MM.1S (cell line): ENCODE measurements around the gene MKRN2.

Source experiments
- DNase-seq: peaks from one replicate; pipeline ENCODE4 v3.0.0-alpha.2; 2015
- H2AFZ ChIP-seq: fragments of 300-600 bp; sonication (generic); 2 replicates; pipeline ENCODE4 v1.6.0; 2016; ENCODE audit warnings: antibody characterized with exemption, low read length
- H3F3A ChIP-seq: fragments of 300-600 bp; sonication (generic); 2 replicates; pipeline ENCODE4 v1.6.1; 2016; ENCODE audit warnings: mild to moderate bottlenecking, antibody characterized with exemption, low read length, moderate library complexity, mixed read lengths; ENCODE audit not compliant: insufficient read depth
- H3K27ac ChIP-seq: fragments of 300-600 bp; sonication (generic); 2 replicates; pipeline ENCODE4 v1.5.1; 2016; ENCODE audit warnings: mild to moderate bottlenecking, low read length
- H3K27me3 ChIP-seq: fragments of 300-600 bp; sonication (generic); replicated peaks from 2 replicates; pipeline ENCODE4 v1.6.0; 2016; ENCODE audit warnings: low read length; ENCODE audit not compliant: insufficient read depth
- H3K36me3 ChIP-seq: fragments of 300-600 bp; sonication (generic); replicated peaks from 2 replicates; pipeline ENCODE4 v1.6.1; 2016; ENCODE audit warnings: mild to moderate bottlenecking, low read length, mixed read lengths; ENCODE audit not compliant: insufficient read depth
- H3K4me1 ChIP-seq: fragments of 300-600 bp; sonication (generic); 2 replicates; pipeline ENCODE4 v1.6.1; 2016; ENCODE audit warnings: low read length, mixed read lengths
- H3K4me2 ChIP-seq: fragments of 300-600 bp; sonication (generic); 2 replicates; pipeline ENCODE4 v1.6.0; 2016; ENCODE audit warnings: low read depth, low read length
- H3K4me3 ChIP-seq: fragments of 300-600 bp; sonication (generic); 2 replicates; pipeline ENCODE4 v1.5.1; 2016; ENCODE audit warnings: low read length, mixed read lengths
- H3K79me2 ChIP-seq: fragments of 300-600 bp; sonication (generic); 2 replicates; pipeline ENCODE4 v1.6.1; 2016; ENCODE audit warnings: mixed run types, low read length, mixed read lengths
- H3K9ac ChIP-seq: fragments of 300-600 bp; sonication (generic); 2 replicates; pipeline ENCODE4 v1.6.1; 2016; ENCODE audit warnings: low read length, mixed read lengths
- H3K9me2 ChIP-seq: fragments of 300-600 bp; sonication (generic); replicated peaks from 2 replicates; pipeline ENCODE4 v1.6.1; 2016; ENCODE audit warnings: mild to moderate bottlenecking, low read length, mixed read lengths; ENCODE audit not compliant: insufficient read depth
- H3K9me3 ChIP-seq: fragments of 300-600 bp; sonication (generic); replicated peaks from 2 replicates; pipeline ENCODE4 v1.6.1; 2016; ENCODE audit warnings: mild to moderate bottlenecking, low read length, mixed read lengths; ENCODE audit not compliant: insufficient read depth
- H4K20me1 ChIP-seq: fragments of 300-600 bp; sonication (generic); 2 replicates; pipeline ENCODE4 v1.6.1; 2016; ENCODE audit warnings: mild to moderate bottlenecking, low read length, moderate library complexity, mixed read lengths; ENCODE audit not compliant: insufficient read depth
- CTCF ChIP-seq: fragments of 300-600 bp; sonication (generic); IDR thresholded peaks from 2 replicates; pipeline ENCODE4 v1.5.1; 2016; ENCODE audit warnings: antibody characterized with exemption, low read length, mixed read lengths
- EZH2 ChIP-seq: fragments of 300-600 bp; sonication (generic); optimal IDR thresholded peaks from 2 replicates; pipeline ENCODE3; 2017; ENCODE audit warnings: low read depth, mild to moderate bottlenecking, antibody characterized with exemption, low read length, mixed read lengths
- EZH2phosphoT487 ChIP-seq: fragments of 300-600 bp; sonication (generic); IDR thresholded peaks from 2 replicates; pipeline ENCODE4 v1.6.1; 2018; ENCODE audit warnings: antibody characterized with exemption, low read length

Gene MKRN2

GRCh38 chr3:12545473-12545791, 11.5 kb upstream of the MKRN2 start, which contains the start of gene MKRN2OS:
MKRN2OS (minus strand) TSS chr3:12545499; CDS start chr3:12545464, 35 bp downstream.
- no peak within 1 kb of the TSS for H3K4me3 ChIP-seq
- no peaks in the 10 kb centered on the region for H4K20me1 ChIP-seq
- H3K9me3 ChIP-seq: no peaks in the 10 kb centered on the region
- no peaks in the 10 kb centered on the region for H3K27me3 ChIP-seq
- H3K79me2 ChIP-seq: no peaks in the 10 kb centered on the region
- peaks cover 7% of the 10 kb centered on the region for H3F3A ChIP-seq
- H3K4me2 ChIP-seq: no peak within 1 kb of the TSS
- DNase-seq: no peak
- H3K27ac ChIP-seq: no peak within 1 kb of the TSS
- H2AFZ ChIP-seq: no peak within 1 kb of the TSS
- no peaks in the 10 kb centered on the region; the same call in 1 of the 2 replicates for H3K36me3 ChIP-seq
- no peaks in the 10 kb centered on the region for H3K9me2 ChIP-seq
- peaks cover 15% of the 10 kb centered on the region for H3K4me1 ChIP-seq
- TF ChIP-seq EZH2 (no peak), EZH2phosphoT487 (no peak), CTCF (no peak)
- no peak within 1 kb of the TSS for H3K9ac ChIP-seq

DNA sequence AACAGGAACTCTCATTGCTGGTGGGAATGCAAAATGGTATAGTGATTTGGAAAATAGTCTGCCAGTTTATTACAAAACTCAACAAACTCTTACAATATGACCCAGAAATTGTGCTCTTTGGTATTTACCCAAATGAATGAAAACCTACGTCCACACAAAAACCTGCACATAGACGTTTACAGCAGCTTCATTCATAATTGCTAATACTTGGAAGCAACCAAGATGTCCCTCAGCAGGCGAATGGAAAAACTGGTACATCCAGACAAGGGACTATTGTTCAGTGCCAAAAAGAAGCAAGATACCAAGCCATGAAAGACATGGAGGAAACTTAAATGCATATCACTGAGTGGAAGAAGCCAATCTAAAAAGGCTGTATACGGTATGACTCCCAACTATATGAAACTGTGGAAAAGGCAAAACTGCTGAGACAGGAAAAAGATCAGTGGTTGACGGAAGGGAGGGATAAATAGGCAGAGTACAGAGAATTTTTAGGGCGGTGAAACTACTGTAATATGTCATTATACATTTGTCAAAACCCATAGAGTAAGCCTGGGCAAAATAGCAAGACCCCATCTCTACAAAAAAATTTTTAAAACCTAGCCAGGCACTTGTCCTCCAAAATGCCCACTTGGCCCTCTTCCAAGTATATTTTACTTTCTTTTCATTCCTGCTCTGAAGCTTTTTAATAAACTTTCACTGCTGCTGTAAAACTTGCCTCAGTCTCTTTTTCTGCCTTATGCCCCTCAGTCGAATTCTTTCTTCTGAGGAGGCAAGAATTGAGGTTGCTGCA, 6.7 kb upstream of the MKRN2 start:
- Histone ChIP-seq H2AFZ (no peak overlapping the region), H3K9ac (no peak overlapping the region), H3F3A (no peaks in the 10 kb centered on the region; the same call in 1 of the 2 replicates), H3K27ac (no peak overlapping the region), H3K79me2 (no peaks in the 10 kb centered on the region), H4K20me1 (no peaks in the 10 kb centered on the region), H3K27me3 (0 out of 2 replicates have a peak, but pooled peaks cover 6% of the 10 kb centered on the region), H3K4me1 (no peaks in the 10 kb centered on the region), H3K4me2 (no peak overlapping the region), H3K4me3 (no peak overlapping the region), H3K9me2 (no peaks in the 10 kb centered on the region), H3K9me3 (no peaks in the 10 kb centered on the region), H3K36me3 (no peaks in the 10 kb centered on the region)
- DNase-seq: no peak
- TF ChIP-seq EZH2phosphoT487 (no peak), EZH2 (no peak), CTCF (no peak)

GRCh38 chr3:12553921-12554391, 2.9 kb upstream of the MKRN2 start:
- DNase-seq: peak; percentile 10
- H3F3A ChIP-seq: peaks cover 7% of the 10 kb centered on the region; the same call in 1 of the 2 replicates
- 0 out of 2 replicates have a peak, but pooled peaks cover 6% of the 10 kb centered on the region for H3K27me3 ChIP-seq
- no peak overlapping the region for H3K27ac ChIP-seq
- H3K9me2 ChIP-seq: no peaks in the 10 kb centered on the region
- H2AFZ ChIP-seq: peak overlapping the region; percentile 99
- no peaks in the 10 kb centered on the region for H4K20me1 ChIP-seq
- H3K9me3 ChIP-seq: no peaks in the 10 kb centered on the region
- H3K4me3 ChIP-seq: peak overlapping the region; percentile 85
- H3K36me3 ChIP-seq: no peaks in the 10 kb centered on the region
- TF ChIP-seq EZH2phosphoT487: no peak
- TF ChIP-seq EZH2: no peak
- TF ChIP-seq CTCF: no peak
- H3K4me1 ChIP-seq: peaks cover 11% of the 10 kb centered on the region; the same call in 1 of the 2 replicates
- H3K9ac ChIP-seq: peak overlapping the region; percentile 40
- H3K79me2 ChIP-seq: peaks cover 20% of the 10 kb centered on the region
- H3K4me2 ChIP-seq: peak overlapping the region; percentile 96
